HG03520 (cell line): ENCODE data around the gene SMIM27.
"Not testable (repeated sequence)": the region's sequence is repeated elsewhere in the genome, so short reads cannot be mapped to it uniquely, and the experiment has no call there.

Source experiments
- ATAC-seq: cut with Tn5 transposase; IDR thresholded peaks from one replicate; pipeline ENCODE4 v1.9.1; 2021; ENCODE audit warnings: mild to moderate bottlenecking, moderate library complexity; ENCODE audit not compliant: unreplicated experiment

The SMIM27 gene

GRCh38 chr9:32596096-32596865, 44.2 kb downstream of the SMIM27 start:
- ATAC-seq: no peak

- no peak for ATAC-seq
Observed at GRCh38 chr9:32596936-32597335, 44.8 kb downstream of the SMIM27 start.

- not testable (repeated sequence) for ATAC-seq
Observed at GRCh38 chr9:32599021-32599420, 46.9 kb downstream of the SMIM27 start.
